CD4-positive, alpha-beta T cell treated with Interferon alpha-2 for 1 hour (primary cell): ENCODE results near the gene MIS12.

ENCODE experiments used
- DNase-seq, 2 donors: peaks; one replicate each; pipeline ENCODE4 v3.0.0-alpha.2; 2020 to 2022

The MIS12 gene

DNA sequence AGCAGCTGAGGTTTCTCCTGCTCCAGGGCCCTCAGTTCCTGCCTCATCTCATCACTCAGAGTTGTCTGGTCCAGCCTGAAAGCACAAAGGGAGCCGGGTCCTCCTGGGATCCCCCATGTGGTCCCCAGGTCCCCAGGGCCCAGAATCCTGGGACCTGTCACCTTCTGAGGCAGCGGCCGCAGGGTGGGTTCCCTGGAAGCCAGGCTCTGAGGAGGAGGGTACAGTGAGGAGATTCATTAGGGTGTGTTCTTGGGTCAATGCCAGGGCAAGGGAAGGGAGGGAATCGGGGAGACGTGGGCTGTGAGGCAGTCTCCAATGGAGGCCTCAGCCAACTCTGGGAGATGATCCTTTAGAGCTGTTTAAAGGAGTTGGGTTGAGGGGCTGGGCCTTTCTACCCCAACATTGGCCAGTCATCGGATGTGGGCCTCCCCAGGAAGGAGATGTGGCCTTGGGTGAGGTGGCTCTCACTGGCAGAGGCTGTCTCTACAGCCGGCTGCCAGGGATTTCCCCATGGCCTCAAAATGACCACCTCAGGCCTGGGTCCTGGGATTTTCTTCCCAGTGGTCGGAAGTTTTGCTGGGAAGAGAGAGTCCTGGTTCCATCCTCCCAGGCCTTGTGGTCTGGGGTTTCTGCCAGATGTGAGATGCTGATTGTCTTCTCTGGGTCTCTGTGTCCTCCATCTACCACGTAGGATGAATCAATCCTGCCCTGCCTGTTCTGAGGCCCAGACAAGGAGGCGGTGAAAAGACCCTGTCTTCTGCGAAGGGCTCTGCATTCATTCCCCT lies 50.7 kb downstream of the MIS12 start:
- DNase-seq: no peak

DNA sequence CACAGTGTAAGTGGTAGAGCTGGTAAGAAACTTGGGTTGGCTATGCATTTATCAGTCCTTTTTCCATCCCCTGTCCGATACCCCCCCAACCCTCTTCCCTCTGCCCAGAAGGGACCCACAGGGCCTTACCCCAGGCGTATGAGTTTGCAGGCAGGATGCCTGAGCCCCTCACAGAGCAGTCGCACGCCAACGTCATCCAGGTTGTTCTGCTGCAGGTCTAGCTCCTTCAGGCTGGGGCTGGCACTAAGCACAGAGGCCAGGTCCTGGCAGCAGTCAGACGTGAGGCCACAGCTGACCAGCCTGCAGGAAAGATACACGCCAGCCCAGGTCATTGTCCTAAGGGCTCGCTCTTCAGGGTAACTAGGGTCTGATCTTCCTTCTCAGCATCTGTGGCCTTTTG lies 52.9 kb downstream of the MIS12 start:
- DNase-seq: no peak

- DNase-seq: no peak
Observed at GRCh38 chr17:5540321-5540720, 54.0 kb downstream of the MIS12 start.
